IPS DF 6.9 (cell line): ENCODE measurements around the gene DHX35.

Experiments
- DNase-seq: peaks from one replicate; pipeline ENCODE4 v3.0.0-alpha.2; 2013; ENCODE audit warnings: low read depth, low spot score
- H3K27ac ChIP-seq: one replicate; pipeline ENCODE4 v1.5.1; 2013; ENCODE audit warnings: low read length, control low read depth
- H3K27me3 ChIP-seq: 2 replicates; pipeline ENCODE4 v1.6.1; 2013; ENCODE audit warnings: mild to moderate bottlenecking, low read length; ENCODE audit not compliant: control insufficient read depth, insufficient read depth
- H3K36me3 ChIP-seq: 2 replicates; pipeline ENCODE4 v1.6.1; 2013; ENCODE audit warnings: low read length; ENCODE audit not compliant: control insufficient read depth, insufficient read depth
- H3K4me1 ChIP-seq: 2 replicates; pipeline ENCODE4 v1.6.1; 2013; ENCODE audit warnings: low read length; ENCODE audit not compliant: control insufficient read depth, insufficient read depth
- H3K4me3 ChIP-seq: 2 replicates; pipeline ENCODE4 v1.5.1; 2013; ENCODE audit warnings: mild to moderate bottlenecking, low read length
- H3K9me3 ChIP-seq: 2 replicates; pipeline ENCODE4 v1.6.1; 2013; ENCODE audit warnings: low read length, inconsistent platforms; ENCODE audit not compliant: control insufficient read depth, insufficient read depth
- WGBS: extraction: QIAGEN DNeasy Blood & Tissue Kit; methylation state at CpG from one replicate; pipeline ENCODE4 v1.1.7; 2013; ENCODE audit warnings: mixed read lengths, missing lambda C conversion rate; ENCODE audit not compliant: insufficient read length, insufficient coverage; 5-methylcytosine and 5-hydroxymethylcytosine counted together

DHX35 gene

GRCh38 chr20:39072132-39072531 lies 110.0 kb downstream of the DHX35 start:
- no peaks in the 10 kb centered on the region for H3K9me3 ChIP-seq
- H3K4me3 ChIP-seq = no peak overlapping the region
- no peaks in the 10 kb centered on the region for H3K4me1 ChIP-seq
- no peak overlapping the region for H3K27ac ChIP-seq
- whole genome bisulfite sequencing = no CpG with 5 or more reads among the region's 11 CpGs
- H3K27me3 ChIP-seq = no peaks in the 10 kb centered on the region
- DNase-seq = no peak
- no peaks in the 10 kb centered on the region for H3K36me3 ChIP-seq

- WGBS = no CpG with 5 or more reads among the region's 2 CpGs
- no peak for DNase-seq
- H3K36me3 ChIP-seq = no peaks in the 10 kb centered on the region
- H3K27me3 ChIP-seq = no peaks in the 10 kb centered on the region
- H3K9me3 ChIP-seq = no peaks in the 10 kb centered on the region
- H3K4me3 ChIP-seq = no peak overlapping the region
- H3K27ac ChIP-seq = no peak overlapping the region
- no peaks in the 10 kb centered on the region for H3K4me1 ChIP-seq
Measured at GRCh38 chr20:39072653-39073052, 110.5 kb downstream of the DHX35 start.

DNA sequence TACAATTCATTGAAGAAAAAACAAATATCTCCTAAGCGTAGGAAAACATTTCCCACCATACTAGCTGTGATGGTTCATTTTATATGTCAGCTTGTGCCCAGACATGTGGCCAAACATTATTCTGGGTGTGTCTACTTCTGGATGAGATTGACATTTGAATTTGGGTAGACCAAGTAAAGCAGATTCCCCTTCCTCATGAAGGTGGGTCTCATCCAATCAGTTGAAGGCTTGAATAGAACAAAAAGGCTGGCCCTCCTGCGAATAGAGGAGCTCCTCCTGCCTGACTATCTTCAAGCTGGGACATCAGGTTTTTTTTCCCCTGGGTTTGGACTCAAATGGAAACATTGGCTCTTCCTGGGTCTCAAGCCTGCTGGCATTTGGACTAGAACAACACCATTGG lies 113.6 kb downstream of the DHX35 start:
- no CpG with 5 or more reads among the region's 2 CpGs for WGBS
- no peaks in the 10 kb centered on the region for H3K9me3 ChIP-seq
- no peak overlapping the region for H3K4me3 ChIP-seq
- no peaks in the 10 kb centered on the region for H3K27me3 ChIP-seq
- no peaks in the 10 kb centered on the region for H3K36me3 ChIP-seq
- H3K4me1 ChIP-seq = no peaks in the 10 kb centered on the region
- DNase-seq = no peak
- no peak overlapping the region for H3K27ac ChIP-seq

- no peaks in the 10 kb centered on the region for H3K36me3 ChIP-seq
- H3K4me1 ChIP-seq = no peaks in the 10 kb centered on the region
- no peaks in the 10 kb centered on the region for H3K27me3 ChIP-seq
- WGBS = no CpG with 5 or more reads among the region's 7 CpGs
- no peaks in the 10 kb centered on the region for H3K9me3 ChIP-seq
- H3K27ac ChIP-seq = no peak overlapping the region
- no peak overlapping the region for H3K4me3 ChIP-seq
- no peak for DNase-seq
Measured at GRCh38 chr20:39076958-39077357, 114.8 kb downstream of the DHX35 start.

- Histone ChIP-seq H3K27me3 (no peaks in the 10 kb centered on the region), H3K4me1 (no peaks in the 10 kb centered on the region), H3K36me3 (no peaks in the 10 kb centered on the region), H3K4me3 (no peak overlapping the region), H3K9me3 (no peaks in the 10 kb centered on the region), H3K27ac (no peak overlapping the region)
- WGBS = no CpG with 5 or more reads among the region's 1 CpG
- no peak for DNase-seq
Measured at GRCh38 chr20:39080326-39080725, 118.2 kb downstream of the DHX35 start.

GRCh38 chr20:39081255-39081654 lies 119.1 kb downstream of the DHX35 start:
- no peak overlapping the region for H3K27ac ChIP-seq
- no peaks in the 10 kb centered on the region for H3K4me1 ChIP-seq
- no peaks in the 10 kb centered on the region for H3K9me3 ChIP-seq
- H3K36me3 ChIP-seq = no peaks in the 10 kb centered on the region
- peak; percentile 77 for DNase-seq
- H3K4me3 ChIP-seq = no peak overlapping the region
- no peaks in the 10 kb centered on the region for H3K27me3 ChIP-seq
- no CpG with 5 or more reads among the region's 5 CpGs for WGBS

GRCh38 chr20:39082622-39083398 lies 120.7 kb downstream of the DHX35 start:
- Histone ChIP-seq H3K4me1 (no peaks in the 10 kb centered on the region), H3K4me3 (no peak overlapping the region), H3K9me3 (no peaks in the 10 kb centered on the region), H3K27me3 (no peaks in the 10 kb centered on the region), H3K36me3 (no peaks in the 10 kb centered on the region), H3K27ac (no peak overlapping the region)
- no peak for DNase-seq
- no CpG with 5 or more reads among the region's 8 CpGs for WGBS

DNA sequence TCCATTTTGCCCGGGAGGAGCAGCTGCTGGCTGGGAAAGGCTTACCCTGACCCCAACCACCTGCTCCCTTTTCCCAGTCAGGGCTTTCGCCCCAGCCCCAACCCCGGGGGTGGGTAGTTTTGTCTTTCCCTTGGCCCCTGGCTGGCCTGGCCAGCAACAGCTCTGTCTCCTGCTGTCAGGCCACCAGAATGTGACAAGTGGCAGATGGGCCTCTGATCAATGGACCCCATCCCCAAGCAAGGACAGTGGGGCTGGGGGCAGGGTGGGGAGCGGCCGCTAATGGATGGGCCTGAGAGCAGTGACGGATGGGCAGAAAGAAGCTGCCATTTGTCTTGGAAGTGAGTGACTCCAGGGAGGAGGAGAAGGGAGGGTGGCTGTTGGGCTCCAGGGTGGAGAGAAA lies 121.6 kb downstream of the DHX35 start:
- H3K36me3 ChIP-seq = no peaks in the 10 kb centered on the region
- no peak for DNase-seq
- no peaks in the 10 kb centered on the region for H3K27me3 ChIP-seq
- H3K4me3 ChIP-seq = no peak overlapping the region
- no peaks in the 10 kb centered on the region for H3K9me3 ChIP-seq
- no CpG with 5 or more reads among the region's 6 CpGs for WGBS
- H3K4me1 ChIP-seq = no peaks in the 10 kb centered on the region
- H3K27ac ChIP-seq = no peak overlapping the region

DNA sequence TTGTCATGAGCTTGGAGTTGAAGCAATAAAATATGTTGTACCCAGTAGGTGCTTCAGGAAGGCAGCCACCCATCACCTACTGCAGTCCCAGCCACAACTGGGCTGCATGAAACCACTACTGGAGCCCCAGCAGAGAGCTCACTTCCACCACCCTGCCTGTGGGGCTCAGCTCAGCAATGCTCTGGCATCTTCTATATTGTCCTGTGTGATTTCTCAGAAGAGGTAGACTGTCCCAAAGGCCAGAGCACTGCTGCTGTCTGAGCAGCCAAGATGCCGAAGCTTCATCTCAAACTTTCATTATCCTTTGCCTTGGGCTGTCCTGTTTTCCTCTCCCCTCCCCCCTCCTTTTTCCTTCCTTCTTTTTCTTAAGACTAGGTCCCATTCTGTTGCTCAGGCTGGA lies 126.9 kb downstream of the DHX35 start:
- no peak for DNase-seq
- Histone ChIP-seq H3K9me3 (no peaks in the 10 kb centered on the region), H3K36me3 (no peaks in the 10 kb centered on the region), H3K27me3 (no peaks in the 10 kb centered on the region), H3K27ac (no peak overlapping the region), H3K4me3 (no peak overlapping the region), H3K4me1 (no peaks in the 10 kb centered on the region)
- WGBS = no CpG with 5 or more reads among the region's 1 CpG
